A549 (cell line): Measurements from ENCODE around the gene ALG2. TPM values are rescaled to one million over a fixed set of nuclear protein-coding genes. Genes with fewer than 3 reads are reported as not detected.

Experiments used
- ATAC-seq, 2 experiments: fragments of 200-7000 bp in 1 of 2; fragments of >200 bp in 1 of 2; cut with Nextera tagmentation in 1 of 2; cut with Tn5 transposase in 1 of 2; 3 replicates each; pipeline versions ENCODE4 v1.8.0 to v1.9.1; 2018 to 2020; ENCODE audit warnings: mild to moderate bottlenecking in 1 of 2, moderate library complexity in 1 of 2
- CTCF ChIA-PET: fragments of 300-600 bp; sonication (Branson Sonifier 250); formaldehyde crosslinking; extraction: SDS; loops from one replicate; lab custom pipeline; 2021; ENCODE audit warnings: antibody characterized with exemption, inconsistent platforms; lab: Yijun Ruan, JAX
- POLR2A ChIA-PET: fragments of 350-600 bp; formaldehyde crosslinking; extraction: SDS; loops from one replicate; lab custom pipeline; 2021; ENCODE audit warnings: antibody characterized with exemption, inconsistent platforms; lab: Yijun Ruan, JAX
- DNase-seq, 2 experiments: peaks; one replicate each; pipeline versions ENCODE4 v3.0.0 to v3.0.0-alpha.2; 2011 to 2016; ENCODE audit warnings: low read depth in 1 of 2, low spot score in 1 of 2
- FAIRE-seq: peaks from 2 replicates; lab custom pipeline; 2011; peaks lifted over from hg19 to GRCh38; lab: Jason Lieb, UNC
- H3K27ac ChIP-seq, 2 experiments: fragments of >200 bp; sonication (Bioruptor Twin); formaldehyde crosslinking; 3 replicates each; pipeline ENCODE4 v1.5.1; 2016 to 2017
- H3K4me1 ChIP-seq: fragments of >200 bp; sonication (Bioruptor Twin); formaldehyde crosslinking; 3 replicates; pipeline ENCODE4 v1.6.1; 2016
- H3K4me2 ChIP-seq: fragments of >200 bp; sonication (Bioruptor Twin); formaldehyde crosslinking; 3 replicates; pipeline ENCODE4 v1.6.1; 2016
- H3K4me3 ChIP-seq: fragments of >200 bp; sonication (Bioruptor Twin); formaldehyde crosslinking; 3 replicates; pipeline ENCODE4 v1.5.1; 2016
- H3K9me3 ChIP-seq: fragments of >200 bp; sonication (Bioruptor Twin); formaldehyde crosslinking; 3 replicates; pipeline ENCODE4 v1.6.1; 2016
- CBX8 ChIP-seq: fragments of 200-600 bp; sonication (generic); IDR thresholded peaks from 2 replicates; pipeline ENCODE4 v1.6.1; 2016
- CEBPB ChIP-seq, 2 experiments: fragments of >200 bp in 1 of 2; sonication (Bioruptor Twin) in 1 of 2; formaldehyde crosslinking in 1 of 2; IDR thresholded peaks; 2 replicates each; pipeline ENCODE4 v1.6.1; 2012 to 2016
- EP300 ChIP-seq, 2 experiments: fragments of >200 bp; sonication (Bioruptor Twin); formaldehyde crosslinking; IDR thresholded peaks; 2 replicates in 1 of 2; 3 replicates in 1 of 2; pipeline ENCODE4 v1.6.1; 2016 to 2017
- FOSL2 ChIP-seq, 2 experiments: fragments of 450-650 bp in 1 of 2; fragments of >200 bp in 1 of 2; sonication (Bioruptor Twin) in 1 of 2; formaldehyde crosslinking; IDR thresholded peaks; 2 replicates each; pipeline versions ENCODE4 v1.5.0 to v1.6.1; 2016 to 2020; ENCODE audit warnings: mild to moderate bottlenecking in 1 of 2, moderate library complexity in 1 of 2
- GATA3 ChIP-seq: IDR thresholded peaks from 2 replicates; pipeline ENCODE4 v1.6.1; 2012; ENCODE audit warnings: borderline replicate concordance
- HDAC2 ChIP-seq: fragments of 200-600 bp; sonication (generic); IDR thresholded peaks from 2 replicates; pipeline ENCODE4 v1.6.1; 2016
- HEYL ChIP-seq: fragments of 250-450 bp; sonication (Bioruptor Pico); IDR thresholded peaks from 2 replicates; pipeline ENCODE4 v1.8.0; 2021; ENCODE audit warnings: mild to moderate bottlenecking, moderate library complexity
- HOXB13 ChIP-seq: fragments of 250-450 bp; sonication (Bioruptor Pico); IDR thresholded peaks from 2 replicates; pipeline ENCODE4 v1.5.0; 2020; ENCODE audit warnings: low read depth, mild to moderate bottlenecking, moderate library complexity
- HOXB5 ChIP-seq: fragments of 250-450 bp; sonication (Bioruptor Pico); IDR thresholded peaks from 2 replicates; pipeline ENCODE4 v1.5.0; 2020; ENCODE audit warnings: mild to moderate bottlenecking, moderate library complexity
- JUN ChIP-seq, 2 experiments: fragments of >200 bp; sonication (Bioruptor Twin); formaldehyde crosslinking; IDR thresholded peaks; 2 replicates in 1 of 2; 3 replicates in 1 of 2; pipeline ENCODE4 v1.6.1; 2016 to 2017
- JUNB ChIP-seq: fragments of >200 bp; sonication (Bioruptor Twin); formaldehyde crosslinking; IDR thresholded peaks from 2 replicates; pipeline ENCODE4 v1.6.1; 2016
- KDM1A ChIP-seq: fragments of 200-600 bp; sonication (generic); IDR thresholded peaks from 2 replicates; pipeline ENCODE4 v1.6.1; 2016; ENCODE audit warnings: low read depth, mild to moderate bottlenecking
- MAZ ChIP-seq: fragments of 150-350 bp; IDR thresholded peaks from 2 replicates; pipeline ENCODE4 v1.6.1; 2014; ENCODE audit warnings: antibody characterized with exemption, low read depth, low read length, borderline replicate concordance
- NPAS2 ChIP-seq: fragments of 250-450 bp; sonication (Bioruptor Pico); IDR thresholded peaks from 2 replicates; pipeline ENCODE4 v1.8.0; 2022; ENCODE audit warnings: mild to moderate bottlenecking, moderate library complexity, borderline replicate concordance
- RFX5 ChIP-seq: fragments of 450-650 bp; IDR thresholded peaks from 2 replicates; pipeline ENCODE4 v1.7.1; 2014; ENCODE audit warnings: antibody characterized with exemption, mild to moderate bottlenecking, moderate library complexity
- RNF2 ChIP-seq: fragments of 200-600 bp; sonication (generic); IDR thresholded peaks from 2 replicates; pipeline ENCODE4 v1.6.1; 2016; ENCODE audit warnings: low read depth, mild to moderate bottlenecking, antibody characterized with exemption, moderate library complexity, borderline replicate concordance
- ZSCAN20 ChIP-seq: fragments of 250-450 bp; sonication (Bioruptor Pico); IDR thresholded peaks from 2 replicates; pipeline ENCODE4 v1.8.0; 2022; ENCODE audit warnings: mild to moderate bottlenecking, moderate library complexity
- WGBS: methylation state at CpG from one replicate; pipeline ENCODE4 v1.1.6; 2017; ENCODE audit errors: missing lambda C conversion rate; 5-methylcytosine and 5-hydroxymethylcytosine counted together
- polyA plus RNA-seq, 4 experiments: library from polyadenylated mRNA; depleted of rRNA in 3 of 4; stranded (reverse); fragments of >200 nt; fragmentation: RNase III in 1 of 4; extraction: RNeasy Plus Mini Kit Qiagen cat#74134 plus additional on column Dnase treatment in 1 of 4; gene quantifications; 2 replicates in 3 of 4; 3 replicates in 1 of 4; pipeline ENCODE4 v1.2.3, GENCODE V29; 2011 to 2017
- TF ChIP-seq, protein P1 (sequence below): fragments of >200 bp; sonication (Bioruptor Twin); formaldehyde crosslinking; IDR thresholded peaks from 2 replicates; pipeline ENCODE4 v1.6.1; 2016
- TF ChIP-seq, protein P2 (sequence below): IDR thresholded peaks from 2 replicates; pipeline ENCODE4 v1.6.1; 2012
- TF ChIP-seq, protein P3 (sequence below): fragments of 200-600 bp; sonication (generic); IDR thresholded peaks from 2 replicates; pipeline ENCODE4 v1.6.1; 2016; ENCODE audit warnings: antibody characterized with exemption, mild to moderate bottlenecking, moderate library complexity
- TF ChIP-seq, protein P4 (sequence below): IDR thresholded peaks from 2 replicates; pipeline ENCODE4 v1.6.1; 2012; ENCODE audit warnings: low read depth, borderline replicate concordance

The ALG2 gene
- polyA plus RNA-seq, 2 of the 4 experiments (the other 2 are of a cell fraction): 26.6 to 76.3 TPM

DNA sequence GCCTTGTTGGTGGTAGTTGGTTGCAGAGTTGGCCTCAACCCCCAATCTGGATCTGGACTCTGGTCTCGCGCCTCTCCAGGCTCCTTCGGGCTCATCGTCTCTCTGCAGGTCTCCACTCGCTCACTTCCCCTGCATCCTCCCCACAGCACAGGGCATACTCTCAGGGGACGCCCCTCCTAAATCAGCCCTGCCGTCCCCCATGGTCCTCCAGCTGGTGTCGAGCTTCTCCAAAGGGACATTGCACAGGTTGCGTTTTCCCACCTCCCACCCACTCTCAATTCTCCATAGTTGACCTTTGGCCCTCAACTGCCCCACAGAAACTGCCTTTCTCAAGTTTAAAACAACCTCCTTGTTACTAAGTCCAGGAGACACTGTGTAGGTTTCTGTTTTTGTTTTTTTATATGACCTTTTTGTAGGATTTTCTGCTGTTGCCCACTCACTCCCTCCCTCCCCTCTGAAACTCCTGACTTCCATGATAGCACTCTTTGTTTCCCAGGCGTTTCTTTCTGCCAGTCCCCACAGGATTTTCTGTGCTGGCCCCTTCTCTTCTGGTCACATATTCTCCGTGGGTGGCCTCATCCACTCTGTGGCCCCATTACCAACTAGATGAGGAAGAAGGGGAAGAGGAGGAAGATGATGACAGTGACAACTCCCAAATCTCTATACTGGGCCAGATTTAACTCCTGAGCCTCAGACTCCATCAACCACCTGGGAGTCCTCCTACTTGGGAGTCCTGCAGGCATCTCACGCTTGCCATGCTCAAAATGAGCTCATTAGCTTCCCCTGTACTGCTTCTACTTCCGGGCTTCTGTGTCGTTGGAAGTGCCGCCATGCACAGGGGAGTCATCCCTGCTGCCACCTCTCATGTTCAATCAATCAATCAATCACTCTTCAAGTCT lies 50.3 kb downstream of the ALG2 start:
- DNase-seq: no peak
- TF ChIP-seq NPAS2 (CRISPR knock-in tag) (no peak), GATA3 (no peak), JUNB (no peak), RFX5 (no peak), ZSCAN20 (CRISPR knock-in tag) (no peak), KDM1A (no peak), HOXB5 (CRISPR knock-in tag) (no peak), HDAC2 (no peak), CEBPB (IDR thresholded peaks at IDR 0.05) (no peak), RNF2 (no peak), HOXB13 (CRISPR knock-in tag) (no peak), CBX8 (no peak), JUN (IDR thresholded peaks at IDR 0.05) (no peak), FOSL2 (IDR thresholded peaks at IDR 0.05) (no peak), FOSL2 (CRISPR knock-in tag; IDR thresholded peaks at IDR 0.05) (no peak)
- TF ChIP-seq, protein P1, sequence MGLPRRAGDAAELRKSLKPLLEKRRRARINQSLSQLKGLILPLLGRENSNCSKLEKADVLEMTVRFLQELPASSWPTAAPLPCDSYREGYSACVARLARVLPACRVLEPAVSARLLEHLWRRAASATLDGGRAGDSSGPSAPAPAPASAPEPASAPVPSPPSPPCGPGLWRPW: no peak
- TF ChIP-seq, protein P2, sequence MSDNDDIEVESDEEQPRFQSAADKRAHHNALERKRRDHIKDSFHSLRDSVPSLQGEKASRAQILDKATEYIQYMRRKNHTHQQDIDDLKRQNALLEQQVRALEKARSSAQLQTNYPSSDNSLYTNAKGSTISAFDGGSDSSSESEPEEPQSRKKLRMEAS: no peak
- TF ChIP-seq, protein P3, sequence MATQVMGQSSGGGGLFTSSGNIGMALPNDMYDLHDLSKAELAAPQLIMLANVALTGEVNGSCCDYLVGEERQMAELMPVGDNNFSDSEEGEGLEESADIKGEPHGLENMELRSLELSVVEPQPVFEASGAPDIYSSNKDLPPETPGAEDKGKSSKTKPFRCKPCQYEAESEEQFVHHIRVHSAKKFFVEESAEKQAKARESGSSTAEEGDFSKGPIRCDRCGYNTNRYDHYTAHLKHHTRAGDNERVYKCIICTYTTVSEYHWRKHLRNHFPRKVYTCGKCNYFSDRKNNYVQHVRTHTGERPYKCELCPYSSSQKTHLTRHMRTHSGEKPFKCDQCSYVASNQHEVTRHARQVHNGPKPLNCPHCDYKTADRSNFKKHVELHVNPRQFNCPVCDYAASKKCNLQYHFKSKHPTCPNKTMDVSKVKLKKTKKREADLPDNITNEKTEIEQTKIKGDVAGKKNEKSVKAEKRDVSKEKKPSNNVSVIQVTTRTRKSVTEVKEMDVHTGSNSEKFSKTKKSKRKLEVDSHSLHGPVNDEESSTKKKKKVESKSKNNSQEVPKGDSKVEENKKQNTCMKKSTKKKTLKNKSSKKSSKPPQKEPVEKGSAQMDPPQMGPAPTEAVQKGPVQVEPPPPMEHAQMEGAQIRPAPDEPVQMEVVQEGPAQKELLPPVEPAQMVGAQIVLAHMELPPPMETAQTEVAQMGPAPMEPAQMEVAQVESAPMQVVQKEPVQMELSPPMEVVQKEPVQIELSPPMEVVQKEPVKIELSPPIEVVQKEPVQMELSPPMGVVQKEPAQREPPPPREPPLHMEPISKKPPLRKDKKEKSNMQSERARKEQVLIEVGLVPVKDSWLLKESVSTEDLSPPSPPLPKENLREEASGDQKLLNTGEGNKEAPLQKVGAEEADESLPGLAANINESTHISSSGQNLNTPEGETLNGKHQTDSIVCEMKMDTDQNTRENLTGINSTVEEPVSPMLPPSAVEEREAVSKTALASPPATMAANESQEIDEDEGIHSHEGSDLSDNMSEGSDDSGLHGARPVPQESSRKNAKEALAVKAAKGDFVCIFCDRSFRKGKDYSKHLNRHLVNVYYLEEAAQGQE: no peak
- TF ChIP-seq, protein P4, sequence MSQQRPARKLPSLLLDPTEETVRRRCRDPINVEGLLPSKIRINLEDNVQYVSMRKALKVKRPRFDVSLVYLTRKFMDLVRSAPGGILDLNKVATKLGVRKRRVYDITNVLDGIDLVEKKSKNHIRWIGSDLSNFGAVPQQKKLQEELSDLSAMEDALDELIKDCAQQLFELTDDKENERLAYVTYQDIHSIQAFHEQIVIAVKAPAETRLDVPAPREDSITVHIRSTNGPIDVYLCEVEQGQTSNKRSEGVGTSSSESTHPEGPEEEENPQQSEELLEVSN: no peak
- H3K4me2 ChIP-seq: no peak overlapping the region
- 73% methylated on average over 15 of the region's 15 CpGs for WGBS
- no peaks in the 10 kb centered on the region for H3K9me3 ChIP-seq
- no peak for ATAC-seq
- H3K4me1 ChIP-seq: no peaks in the 10 kb centered on the region
- no peak overlapping the region for H3K27ac ChIP-seq
- H3K4me3 ChIP-seq: no peak overlapping the region
- ChIA-PET CTCF (interaction anchor here (0.7 to 6.8 kb wide), 7 partner anchors 7 to 311 kb away, joined by 3 to 59 read pairs (median 4); no protein-coding TSS in a partner anchor), POLR2A (no interaction called here)
- FAIRE-seq: no peak

DNA sequence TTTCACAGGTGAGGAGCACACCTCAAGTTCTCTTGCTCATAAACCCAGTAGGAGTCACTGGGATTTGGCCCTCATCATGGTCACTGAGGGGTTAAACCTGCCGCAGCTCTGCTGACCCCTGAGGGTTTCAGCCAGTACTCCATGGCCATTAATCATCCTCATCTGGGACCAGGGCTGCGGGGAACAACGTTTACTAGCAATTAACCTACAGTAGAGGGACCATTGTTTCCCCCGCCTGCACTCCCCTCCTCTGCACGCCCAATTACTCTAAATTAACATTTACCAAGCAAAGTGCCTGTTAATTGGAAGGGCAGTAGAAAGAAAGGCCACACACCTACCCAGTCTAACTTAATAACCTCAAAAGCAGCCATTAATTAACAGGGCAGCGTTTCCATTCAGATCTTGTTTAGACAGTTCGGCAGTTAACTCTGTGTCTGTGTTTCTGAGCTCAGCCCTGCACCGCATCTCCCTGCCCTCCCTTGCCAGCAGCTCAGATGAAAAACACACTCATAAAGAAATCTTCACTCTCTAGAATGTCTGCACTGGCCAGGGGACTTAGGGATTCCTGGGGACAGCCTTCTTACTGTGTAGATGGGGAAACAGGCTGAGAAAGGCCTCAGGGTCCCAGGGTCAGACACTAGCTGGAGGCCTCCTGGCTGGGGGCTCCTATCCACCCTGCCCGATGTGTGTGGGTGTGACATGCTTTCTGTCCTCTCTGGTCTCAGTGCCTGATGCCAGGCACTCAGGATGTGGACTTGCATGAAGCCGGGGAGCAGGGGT lies 51.6 kb downstream of the ALG2 start:
- CTCF ChIA-PET: interaction anchor here (1.4 to 6.8 kb wide), 2 partner anchors 9 to 14 kb away, joined by 3 to 59 read pairs; no protein-coding TSS in a partner anchor
- no peak overlapping the region for H3K4me2 ChIP-seq
- ATAC-seq (peak in 1 of 2 experiments; percentile 63; a peak in 2 of 6 replicates), FAIRE-seq (no peak), DNase-seq (no peak)
- H3K4me3 ChIP-seq: no peak overlapping the region
- 37% methylated on average over 8 of the region's 10 CpGs for WGBS
- no peak overlapping the region for H3K27ac ChIP-seq
- H3K4me1 ChIP-seq: no peaks in the 10 kb centered on the region
- TF ChIP-seq HEYL (CRISPR knock-in tag) (no peak), MAZ (no peak), EP300 (IDR thresholded peaks at IDR 0.05) (no peak)
- no peaks in the 10 kb centered on the region for H3K9me3 ChIP-seq
- POLR2A ChIA-PET: no interaction called here
